Activated CD4-positive, alpha-beta memory T cell treated with anti-CD3 and anti-CD28 coated beads for 36 hours (primary cell): ENCODE data around the gene CMYA5. TPM values are rescaled to one million over a fixed set of nuclear protein-coding genes. Genes with fewer than 3 reads are reported as not detected.
"Not testable (repeated sequence)": the region's sequence is repeated elsewhere in the genome, so short reads cannot be mapped to it uniquely, and the experiment has no call there.

Source experiments
- CTCF ChIA-PET: fragments of 350-600 bp; sonication (Branson Sonifier 250); formaldehyde crosslinking; loops from one replicate; lab custom pipeline; 2021; ENCODE audit warnings: antibody characterized with exemption, inconsistent platforms; lab: Charles Lee
- POLR2A ChIA-PET: fragments of 350-600 bp; sonication (Branson Sonifier 250); formaldehyde crosslinking; loops from one replicate; lab custom pipeline; 2021; ENCODE audit warnings: antibody characterized with exemption; lab: Charles Lee
- DNase-seq: peaks from one replicate; pipeline ENCODE4 v3.0.0-alpha.2; 2020
- H3K27ac Mint-ChIP-seq: one replicate; pipeline ENCODE4 v1.8.0; 2021; ENCODE audit warnings: mixed read lengths
- H3K27me3 Mint-ChIP-seq: one replicate; pipeline ENCODE4 v1.8.0; 2021; ENCODE audit warnings: mixed read lengths
- H3K36me3 Mint-ChIP-seq: one replicate; pipeline ENCODE4 v1.8.0; 2021; ENCODE audit warnings: mixed read lengths
- H3K4me1 Mint-ChIP-seq: one replicate; pipeline ENCODE4 v1.8.0; 2021; ENCODE audit warnings: low read depth, mixed read lengths
- H3K4me3 Mint-ChIP-seq: one replicate; pipeline ENCODE4 v1.8.0; 2021; ENCODE audit warnings: mild to moderate bottlenecking, mixed read lengths
- H3K9me3 Mint-ChIP-seq: one replicate; pipeline ENCODE4 v1.8.0; 2021; ENCODE audit warnings: mixed read lengths
- intact Hi-C: fragments of 100-400 bp; cut with micrococcal nuclease; formaldehyde crosslinking; loops from one replicate; pipeline ENCODE4 v1.15.1; 2023
- total RNA-seq, 2 experiments: library from RNA; stranded (reverse); gene quantifications; one replicate each; pipeline ENCODE4 v1.2.3, GENCODE V29; 2021

CMYA5 gene
- total RNA-seq, result under 1 TPM; 0.15 to 0.26 TPM

DNA sequence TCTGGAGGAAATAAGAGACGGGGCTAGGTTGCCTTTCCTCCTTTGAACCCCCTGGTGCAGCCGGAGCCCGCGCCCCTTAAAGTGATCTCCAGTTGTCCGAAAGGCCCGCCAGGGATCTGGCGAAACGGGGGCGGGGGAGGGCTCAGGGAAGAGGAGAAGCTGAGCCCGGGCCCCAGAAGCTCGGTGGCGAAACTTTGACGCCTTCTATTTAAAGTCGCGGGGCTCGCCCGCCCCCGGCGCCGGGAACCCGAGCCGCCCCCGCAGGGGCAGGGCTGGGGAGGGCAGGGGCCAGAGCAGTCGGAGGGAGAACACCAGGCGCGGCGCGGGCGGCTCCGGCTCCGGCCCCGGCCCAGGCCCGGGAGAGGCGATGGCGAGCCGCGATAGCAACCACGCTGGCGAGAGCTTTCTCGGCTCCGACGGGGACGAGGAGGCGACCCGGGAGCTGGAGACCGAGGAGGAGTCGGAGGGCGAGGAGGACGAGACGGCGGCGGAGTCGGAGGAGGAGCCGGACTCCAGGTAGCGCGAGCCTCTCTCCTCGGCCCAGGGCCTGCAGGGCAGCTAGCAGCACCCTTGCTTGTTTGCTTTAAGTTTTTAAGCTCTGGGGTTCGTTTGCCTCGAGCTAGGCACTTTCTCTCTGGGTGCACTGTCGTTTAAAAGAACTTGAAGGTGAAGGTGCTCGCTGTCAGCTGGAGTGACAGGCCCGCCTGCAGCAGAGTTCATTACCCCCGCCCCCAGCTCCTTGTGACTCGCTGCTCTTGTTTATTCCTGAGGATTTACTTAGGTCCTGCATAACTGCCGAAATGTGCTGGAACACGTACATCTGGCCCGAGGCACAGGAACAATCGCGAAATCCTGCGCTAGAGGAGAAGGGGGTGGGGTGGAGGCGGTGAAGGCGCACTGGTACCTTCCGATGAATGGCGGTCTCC lies at the start of gene CMYA5:
Gene CMYA5 (plus strand): TSS at position 296 of the 926 bp plus-strand sequence. CDS start 72 bp downstream, at position 368.
- Mint-ChIP-seq H3K27ac (no peak within 1 kb of the TSS), H3K4me3 (no peak within 1 kb of the TSS), H3K4me1 (peaks cover 9% of the 10 kb centered on the region), H3K9me3 (peaks cover 4% of the 10 kb centered on the region), H3K36me3 (peaks cover 27% of the 10 kb centered on the region), H3K27me3 (no peaks in the 10 kb centered on the region)
- intact Hi-C loops, result no loop called here
- CTCF ChIA-PET, result no interaction called here
- no peak for DNase-seq
- POLR2A ChIA-PET, result no interaction called here

DNA sequence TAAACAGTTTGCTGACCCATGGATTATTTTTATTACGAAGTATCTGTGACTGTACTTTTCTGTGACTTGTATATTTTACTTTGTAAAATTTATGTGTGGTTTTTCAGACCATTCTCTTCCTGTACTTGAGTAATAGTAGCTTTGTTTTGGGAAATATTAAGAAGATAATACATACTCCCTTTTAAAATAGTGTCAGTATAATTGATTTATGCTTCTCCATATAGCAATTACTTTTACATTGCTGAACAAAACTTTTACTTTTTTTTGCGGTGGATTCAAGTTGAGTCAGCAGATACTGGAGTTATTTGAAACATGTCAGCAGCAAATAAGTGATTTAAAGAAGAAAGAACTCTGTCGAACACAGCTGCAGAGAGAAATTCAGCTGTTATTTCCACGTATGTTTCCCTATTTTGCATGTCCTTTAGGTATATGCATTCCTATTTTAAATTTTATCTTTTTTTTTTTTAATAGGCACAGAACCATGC lies 49.0 kb upstream of the CMYA5 start:
- Mint-ChIP-seq H3K4me3 (no peak overlapping the region), H3K9me3 (no peaks in the 10 kb centered on the region), H3K27me3 (no peaks in the 10 kb centered on the region), H3K27ac (no peak overlapping the region), H3K4me1 (peaks cover 9% of the 10 kb centered on the region), H3K36me3 (peaks cover 19% of the 10 kb centered on the region)
- POLR2A ChIA-PET, result no interaction called here
- no peak for DNase-seq
- intact Hi-C loops, result no loop called here
- CTCF ChIA-PET, result interaction anchor here (1.5 kb wide), 1 partner anchor 443 kb away, joined by 5 read pairs; no protein-coding TSS in a partner anchor

DNA sequence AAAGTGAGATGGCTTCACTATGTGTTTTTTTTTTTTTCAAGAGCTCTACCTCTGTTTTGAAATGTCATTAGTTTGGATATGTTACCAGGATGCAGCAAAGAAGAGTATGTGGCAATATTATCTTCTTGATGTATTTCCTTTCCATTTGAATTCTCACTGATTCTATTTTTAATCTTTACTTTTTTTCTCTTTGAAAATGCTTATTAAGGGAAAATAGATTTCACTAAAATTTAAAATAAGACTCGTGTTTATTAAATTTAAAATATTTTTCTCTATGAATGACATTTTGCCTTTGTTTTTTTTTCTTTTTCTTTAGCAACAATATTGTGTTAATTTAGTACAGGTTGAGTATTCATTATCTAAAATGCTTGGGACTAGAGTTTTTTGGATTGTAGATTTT lies 48.2 kb upstream of the CMYA5 start:
- H3K9me3 Mint-ChIP-seq, result no peaks in the 10 kb centered on the region
- H3K4me1 Mint-ChIP-seq, result peaks cover 9% of the 10 kb centered on the region
- DNase-seq, result no peak
- peaks cover 25% of the 10 kb centered on the region for H3K36me3 Mint-ChIP-seq
- no peak overlapping the region for H3K4me3 Mint-ChIP-seq
- CTCF ChIA-PET, result interaction anchor here (1.5 kb wide), 1 partner anchor 442 kb away, joined by 5 read pairs; no protein-coding TSS in a partner anchor
- H3K27me3 Mint-ChIP-seq, result no peaks in the 10 kb centered on the region
- POLR2A ChIA-PET, result no interaction called here
- H3K27ac Mint-ChIP-seq, result no peak overlapping the region
- intact Hi-C loops, result no loop called here

DNA sequence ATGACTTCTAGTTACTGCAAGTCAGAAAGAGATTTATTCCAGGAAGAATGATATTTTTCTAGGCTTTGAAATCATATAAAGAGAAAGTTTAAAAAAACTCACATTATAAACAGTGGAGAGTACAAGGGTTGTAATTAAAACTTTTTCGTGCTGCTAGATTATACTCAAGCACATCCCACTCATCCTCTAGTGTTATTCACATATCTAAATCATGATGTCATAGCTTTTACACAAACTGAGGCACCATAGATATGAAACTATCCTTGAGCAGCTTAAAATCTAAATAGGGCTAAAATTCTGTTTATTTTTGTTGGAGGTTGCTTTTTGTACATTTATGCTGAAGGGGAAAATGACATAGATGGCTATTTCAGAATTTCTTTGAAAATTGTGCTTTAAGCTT lies 47.4 kb upstream of the CMYA5 start:
- POLR2A ChIA-PET, result no interaction called here
- CTCF ChIA-PET, result no interaction called here
- H3K27ac Mint-ChIP-seq, result no peak overlapping the region
- H3K4me3 Mint-ChIP-seq, result no peak overlapping the region
- H3K4me1 Mint-ChIP-seq, result peaks cover 9% of the 10 kb centered on the region
- no peak for DNase-seq
- H3K27me3 Mint-ChIP-seq, result no peaks in the 10 kb centered on the region
- peaks cover 27% of the 10 kb centered on the region for H3K36me3 Mint-ChIP-seq
- intact Hi-C loops, result no loop called here
- no peaks in the 10 kb centered on the region for H3K9me3 Mint-ChIP-seq

DNA sequence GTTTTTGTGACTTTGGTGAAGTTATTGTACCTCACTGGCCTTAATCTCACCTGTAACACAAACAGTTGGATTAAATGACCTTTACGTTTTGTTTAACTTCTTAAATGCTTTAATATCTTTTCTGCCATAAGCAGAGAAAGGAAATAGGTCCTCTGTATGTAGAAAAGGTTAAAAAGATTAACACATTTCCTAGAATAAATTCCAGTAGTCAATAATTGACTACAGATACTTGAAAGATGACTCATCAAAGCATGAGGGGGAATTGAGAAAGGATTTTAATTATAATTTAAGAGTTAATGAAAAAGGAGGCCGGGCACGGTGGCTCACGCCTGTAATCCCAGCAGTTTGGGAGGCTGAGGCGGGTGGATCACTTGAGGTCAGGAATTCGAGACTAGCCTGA lies 35.8 kb upstream of the CMYA5 start:
- Mint-ChIP-seq H3K27ac (no peak overlapping the region), H3K4me1 (no peaks in the 10 kb centered on the region), H3K4me3 (no peak overlapping the region), H3K9me3 (no peaks in the 10 kb centered on the region), H3K36me3 (peaks cover 32% of the 10 kb centered on the region), H3K27me3 (no peaks in the 10 kb centered on the region)
- POLR2A ChIA-PET, result no interaction called here
- intact Hi-C loops, result no loop called here
- CTCF ChIA-PET, result no interaction called here
- no peak for DNase-seq

DNA sequence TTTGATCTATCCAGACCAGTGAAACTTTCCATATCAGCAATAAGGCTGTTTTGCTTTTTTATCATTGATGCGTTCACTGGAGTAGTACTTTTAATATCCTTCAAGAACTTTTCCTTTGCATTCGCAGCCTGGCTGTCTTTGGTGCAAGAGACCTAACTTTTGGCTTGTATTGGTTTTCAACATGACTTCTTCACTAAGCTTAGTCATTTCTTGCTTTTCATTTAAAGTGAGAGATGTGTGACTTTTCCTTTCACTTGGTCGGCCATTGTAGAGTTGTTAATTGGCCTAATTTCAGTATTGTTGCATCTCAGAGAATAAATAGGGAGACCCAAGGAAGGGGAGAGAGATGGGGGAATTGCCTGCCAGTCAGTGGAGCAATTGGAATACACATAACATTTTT lies 26.4 kb upstream of the CMYA5 start:
- Mint-ChIP-seq H3K9me3 (no peaks in the 10 kb centered on the region), H3K27me3 (no peaks in the 10 kb centered on the region), H3K36me3 (peaks cover 29% of the 10 kb centered on the region), H3K4me3 (no peak overlapping the region), H3K27ac (peak overlapping the region; percentile 26), H3K4me1 (peaks cover 15% of the 10 kb centered on the region)
- POLR2A ChIA-PET, result no interaction called here
- no peak for DNase-seq
- intact Hi-C loops, result no loop called here
- CTCF ChIA-PET, result no interaction called here

DNA sequence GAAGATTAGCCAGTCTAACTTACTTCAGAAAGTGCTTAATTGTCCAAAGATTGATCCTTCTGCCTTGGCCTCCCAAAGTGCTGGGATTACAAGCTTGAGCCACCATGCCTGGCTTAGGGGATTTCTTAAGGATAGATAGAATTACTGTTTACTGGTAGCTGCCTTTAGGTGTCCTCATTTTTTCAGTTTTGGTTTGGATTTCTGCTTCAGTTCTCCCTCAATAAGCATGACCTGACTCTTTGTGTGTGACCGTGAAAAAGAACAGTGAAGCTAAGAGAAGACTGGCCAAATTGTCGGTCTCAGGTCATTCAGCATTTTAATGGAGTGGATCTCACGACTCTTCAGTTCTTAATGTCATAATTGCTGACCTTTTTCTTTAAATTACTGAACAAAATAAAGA lies 22.9 kb upstream of the CMYA5 start:
- ChIA-PET POLR2A (no interaction called here), CTCF (interaction anchor here (0.8 kb wide), 1 partner anchor 417 kb away, joined by 3 read pairs; no protein-coding TSS in a partner anchor)
- Mint-ChIP-seq H3K4me1 (peaks cover 15% of the 10 kb centered on the region), H3K27me3 (no peaks in the 10 kb centered on the region), H3K4me3 (no peak overlapping the region), H3K36me3 (peaks cover 30% of the 10 kb centered on the region), H3K27ac (no peak overlapping the region), H3K9me3 (no peaks in the 10 kb centered on the region)
- intact Hi-C loops, result no loop called here
- no peak for DNase-seq

DNA sequence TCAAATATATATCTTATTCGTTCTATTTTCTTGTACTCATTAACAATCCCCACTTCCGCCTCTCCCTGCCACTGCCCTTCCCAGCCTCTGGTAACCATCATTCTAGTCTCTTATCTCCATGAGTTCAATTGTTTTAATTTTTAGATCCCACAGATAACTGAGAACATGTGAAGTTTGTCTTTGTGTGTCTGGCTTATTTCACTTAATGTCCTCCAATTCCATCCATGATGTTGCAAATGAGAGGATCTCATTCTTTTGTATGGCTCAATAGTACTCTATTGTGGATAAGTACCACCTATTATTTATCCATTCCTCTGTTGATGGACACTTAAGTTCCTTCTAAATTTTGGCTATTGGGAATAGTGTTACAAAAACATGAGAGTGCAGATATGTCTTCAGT lies 17.2 kb upstream of the CMYA5 start:
- CTCF ChIA-PET, result no interaction called here

DNA sequence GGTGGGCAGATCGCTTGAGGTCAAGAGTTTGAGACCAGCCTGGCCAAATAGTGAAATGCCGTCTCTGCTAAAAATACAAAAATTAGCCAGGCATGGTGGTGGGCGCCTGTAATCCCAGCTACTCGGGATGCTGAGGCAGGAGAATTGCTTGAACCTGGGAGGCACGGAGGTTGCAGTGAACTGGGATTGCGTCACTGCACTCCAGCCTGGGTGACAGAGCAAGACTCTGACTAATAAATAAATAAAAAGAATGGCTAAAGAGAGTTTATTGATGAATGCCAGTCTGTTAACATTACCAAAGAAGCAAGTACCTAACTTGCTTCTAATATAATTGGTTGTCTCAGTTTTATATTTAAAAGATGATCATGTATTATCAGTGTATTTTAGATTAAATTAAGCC lies 13.3 kb upstream of the CMYA5 start:
- H3K4me3 Mint-ChIP-seq, DNase-seq, POLR2A ChIA-PET, intact Hi-C loops, H3K9me3 Mint-ChIP-seq, H3K27me3 Mint-ChIP-seq, CTCF ChIA-PET, H3K27ac Mint-ChIP-seq, H3K4me1 Mint-ChIP-seq: not testable (repeated sequence)
- peaks cover 25% of the 10 kb centered on the region for H3K36me3 Mint-ChIP-seq

More for the DNA sequence above, 17.2 kb upstream of the CMYA5 start:
- Mint-ChIP-seq H3K36me3 (peaks cover 31% of the 10 kb centered on the region), H3K9me3 (no peaks in the 10 kb centered on the region), H3K27me3 (no peaks in the 10 kb centered on the region), H3K27ac (no peak overlapping the region), H3K4me1 (no peaks in the 10 kb centered on the region), H3K4me3 (no peak overlapping the region)
- DNase-seq, result no peak
- intact Hi-C loops, result no loop called here
- POLR2A ChIA-PET, result no interaction called here

DNA sequence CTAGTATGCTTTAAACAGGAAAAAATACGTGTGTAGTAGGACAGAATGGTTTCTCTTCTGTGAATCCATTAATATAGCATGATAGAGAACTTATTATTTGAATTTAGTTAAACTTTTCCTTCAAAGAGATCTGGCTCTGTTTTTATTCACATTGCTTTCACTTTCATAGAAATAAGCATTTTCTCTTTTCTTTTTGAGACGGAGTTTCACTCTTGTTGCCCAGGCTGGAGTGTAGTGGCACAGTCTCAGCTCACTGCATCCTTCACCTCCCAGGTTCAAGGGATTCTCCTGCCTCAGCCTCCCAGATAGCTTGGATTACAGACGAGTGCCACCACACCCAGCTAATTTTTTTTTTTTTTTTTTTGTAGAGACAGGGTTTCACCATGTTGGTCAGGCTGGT lies 7.5 kb upstream of the CMYA5 start:
- H3K4me3 Mint-ChIP-seq, H3K9me3 Mint-ChIP-seq, H3K27ac Mint-ChIP-seq, H3K27me3 Mint-ChIP-seq, DNase-seq, POLR2A ChIA-PET: not testable (repeated sequence)
- CTCF ChIA-PET, result interaction anchor here (0.7 to 1.3 kb wide), 2 partner anchors 21 to 38 kb away, joined by 3 to 5 read pairs; no protein-coding TSS in a partner anchor
- H3K4me1 Mint-ChIP-seq, result peaks cover 24% of the 10 kb centered on the region
- peaks cover 45% of the 10 kb centered on the region for H3K36me3 Mint-ChIP-seq
- intact Hi-C loops, result loop anchor here (5.0 kb wide), 1 partner anchor 120 kb away; no protein-coding TSS in a partner anchor

DNA sequence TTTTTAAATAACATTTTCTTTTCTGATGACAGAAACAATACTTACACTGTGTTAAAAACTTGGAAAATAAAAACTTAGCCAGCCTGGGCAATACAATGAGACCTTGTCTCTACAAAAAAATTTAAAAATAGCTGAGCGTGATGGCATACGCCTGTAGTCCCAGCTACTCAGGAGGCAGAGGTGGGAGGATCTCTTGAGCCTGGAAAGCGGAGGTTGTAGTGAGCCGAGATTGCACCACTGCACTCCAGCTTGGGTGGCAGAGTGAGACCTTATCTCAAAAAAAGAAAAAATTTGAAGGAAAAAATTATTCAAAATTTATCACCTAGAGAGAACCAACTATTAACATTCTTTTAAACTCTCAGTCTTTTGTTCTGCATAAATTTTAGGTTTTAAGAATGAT lies 4.9 kb upstream of the CMYA5 start:
- Mint-ChIP-seq H3K36me3 (peaks cover 55% of the 10 kb centered on the region), H3K9me3 (peaks cover 4% of the 10 kb centered on the region), H3K4me1 (peaks cover 24% of the 10 kb centered on the region), H3K27me3 (no peaks in the 10 kb centered on the region), H3K4me3 (no peak overlapping the region), H3K27ac (no peak overlapping the region)
- intact Hi-C loops, result loop anchor here (5.0 kb wide), 1 partner anchor 122 kb away; no protein-coding TSS in a partner anchor
- ChIA-PET POLR2A (no interaction called here), CTCF (interaction anchor here (0.9 kb wide), 1 partner anchor 173 kb away, joined by 3 read pairs; no protein-coding TSS in a partner anchor)
- no peak for DNase-seq

DNA sequence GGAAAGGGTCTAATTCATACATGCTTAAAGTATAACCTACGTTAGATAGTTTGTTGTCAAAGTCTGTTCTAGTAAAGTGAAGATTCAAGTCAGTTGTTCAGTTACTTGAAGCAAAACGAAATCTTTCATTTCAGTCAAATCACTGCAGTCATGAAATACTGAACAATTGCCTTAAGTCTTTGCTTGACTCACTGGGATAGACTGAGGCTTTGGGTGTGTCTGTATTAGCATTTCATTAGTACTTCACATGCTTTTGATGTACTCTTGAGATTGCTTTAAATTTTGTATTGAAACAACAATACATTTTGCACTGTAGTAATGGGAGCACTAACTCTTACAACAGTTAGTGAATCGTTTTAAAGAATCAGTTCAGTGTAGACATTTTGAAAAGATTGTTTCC lies 4.0 kb upstream of the CMYA5 start:
- ChIA-PET POLR2A (no interaction called here), CTCF (interaction anchor here (1.4 kb wide), 1 partner anchor 305 kb away, joined by 3 read pairs; no protein-coding TSS in a partner anchor)
- peaks cover 54% of the 10 kb centered on the region for H3K36me3 Mint-ChIP-seq

More for the DNA sequence above, 4.0 kb upstream of the CMYA5 start:
- H3K27ac Mint-ChIP-seq, result no peak overlapping the region
- H3K9me3 Mint-ChIP-seq, result peaks cover 4% of the 10 kb centered on the region
- intact Hi-C loops, result no loop called here
- H3K4me3 Mint-ChIP-seq, result no peak overlapping the region
- DNase-seq, result no peak
- H3K4me1 Mint-ChIP-seq, result peaks cover 21% of the 10 kb centered on the region
- no peaks in the 10 kb centered on the region for H3K27me3 Mint-ChIP-seq
